CD4-positive, alpha-beta memory T cell (primary cell): ENCODE data around the gene MARCHF10. TPM values are rescaled to one million over a fixed set of nuclear protein-coding genes. Genes with fewer than 3 reads are reported as not detected.

Source experiments
- CTCF ChIA-PET: fragments of 350-600 bp; sonication (Branson Sonifier 250); formaldehyde crosslinking; loops from one replicate; lab custom pipeline; 2021; ENCODE audit warnings: inconsistent platforms; ENCODE audit not compliant: partially characterized antibody; lab: Charles Lee
- POLR2A ChIA-PET: fragments of 350-600 bp; sonication (Branson Sonifier 250); formaldehyde crosslinking; loops from one replicate; lab custom pipeline; 2021; ENCODE audit not compliant: partially characterized antibody; lab: Charles Lee
- DNase-seq, 5 donors: peaks; one replicate each; pipeline versions ENCODE4 v3.0.0 to v3.0.0-alpha.2; 2020 to 2022; ENCODE audit warnings: mixed read lengths in 1 of 5
- H3K27ac ChIP-seq: one replicate; pipeline ENCODE4 v1.7.0; 2013; ENCODE audit warnings: low read depth, low read length
- H3K27me3 ChIP-seq: 2 replicates; pipeline ENCODE4 v1.7.0; 2013; ENCODE audit warnings: mild to moderate bottlenecking, low read length, moderate library complexity; ENCODE audit not compliant: insufficient read depth
- H3K36me3 ChIP-seq: 2 replicates; pipeline ENCODE4 v1.7.0; 2013; ENCODE audit warnings: mild to moderate bottlenecking, low read length, moderate library complexity; ENCODE audit not compliant: insufficient read depth
- H3K4me1 ChIP-seq: 2 replicates; pipeline ENCODE4 v1.7.0; 2013; ENCODE audit warnings: mild to moderate bottlenecking, low read length, moderate library complexity; ENCODE audit not compliant: insufficient read depth
- H3K4me3 ChIP-seq, 2 donors: one replicate each; pipeline ENCODE4 v1.7.0; 2013; ENCODE audit warnings: low read length in 2 of 2, mild to moderate bottlenecking in 1 of 2
- H3K9me3 ChIP-seq, 2 donors: one replicate each; pipeline ENCODE4 v1.7.0; 2013; ENCODE audit warnings: low read length in 2 of 2, control low read depth in 1 of 2; ENCODE audit not compliant: control insufficient read depth in 1 of 2
- H3K27ac Mint-ChIP-seq, 7 donors: one replicate each; pipeline ENCODE4 v1.8.0; 2020 to 2021; ENCODE audit warnings: mixed read lengths in 7 of 7, mild to moderate bottlenecking in 6 of 7, inconsistent platforms in 3 of 7, moderate library complexity in 3 of 7
- H3K27me3 Mint-ChIP-seq, 2 donors: one replicate each; pipeline ENCODE4 v1.8.0; 2020 to 2021; ENCODE audit warnings: mixed read lengths in 2 of 2
- H3K36me3 Mint-ChIP-seq, 2 donors: one replicate each; pipeline ENCODE4 v1.8.0; 2020 to 2021; ENCODE audit warnings: mixed read lengths in 2 of 2, inconsistent platforms in 1 of 2, mild to moderate bottlenecking in 1 of 2
- H3K4me1 Mint-ChIP-seq, 4 donors: one replicate each; pipeline ENCODE4 v1.8.0; 2020 to 2021; ENCODE audit warnings: mixed read lengths in 4 of 4, mild to moderate bottlenecking in 1 of 4
- H3K4me3 Mint-ChIP-seq, 8 donors: one replicate each; pipeline ENCODE4 v1.8.0; 2020 to 2021; ENCODE audit warnings: mixed read lengths in 8 of 8, mild to moderate bottlenecking in 7 of 8, moderate library complexity in 6 of 8, inconsistent platforms in 3 of 8
- H3K9me3 Mint-ChIP-seq, 8 donors: one replicate each; pipeline ENCODE4 v1.8.0; 2020 to 2021; ENCODE audit warnings: mixed read lengths in 8 of 8, mild to moderate bottlenecking in 5 of 8, inconsistent platforms in 3 of 8, moderate library complexity in 1 of 8
- intact Hi-C: fragments of 100-400 bp; cut with micrococcal nuclease; formaldehyde crosslinking; loops from one replicate; pipeline ENCODE4 v1.15.1; 2023
- polyA plus RNA-seq, 2 donors: library from polyadenylated mRNA; unstranded; fragments of 300-500 nt; fragmentation: Illumina TruSeq; gene quantifications; one replicate each; pipeline ENCODE4 v1.2.3, GENCODE V29; 2021
- total RNA-seq, 2 experiments: library from RNA; stranded (reverse); gene quantifications; one replicate each; pipeline ENCODE4 v1.2.3, GENCODE V29; 2021

The MARCHF10 gene
- total and polyA plus RNA-seq, 4 experiments from 2014 or later = 0.15 to 0.89 (median 0.45) TPM

DNA sequence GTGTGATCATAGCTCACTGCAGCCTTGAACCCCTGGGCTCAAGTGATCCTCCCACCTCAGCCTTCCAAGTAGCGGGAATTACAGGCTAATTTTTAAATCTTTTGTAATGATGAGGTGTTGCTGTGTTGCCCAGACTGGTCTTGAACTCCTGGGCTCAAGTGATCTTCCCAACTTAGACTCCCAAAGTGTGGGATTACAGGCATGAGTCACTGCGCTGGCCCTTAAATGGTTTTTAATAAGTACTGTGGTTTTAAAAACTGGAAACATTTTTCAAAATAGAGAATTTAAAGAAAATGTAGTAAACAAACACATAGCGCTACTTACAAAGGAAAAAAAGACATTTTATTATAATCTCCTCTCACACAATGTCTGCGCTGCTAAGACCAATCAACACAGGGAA lies 32.2 kb downstream of the MARCHF10 start:
- no peaks in the 10 kb centered on the region for H3K27me3 ChIP-seq
- H3K27ac ChIP-seq = no peak overlapping the region
- no peaks in the 10 kb centered on the region for H3K36me3 ChIP-seq
- peaks cover 11 to 15% of the 10 kb centered on the region in 2 donors for H3K27me3 Mint-ChIP-seq
- H3K4me3 Mint-ChIP-seq = no peak overlapping the region
- no peaks in the 10 kb centered on the region for H3K9me3 ChIP-seq
- H3K9me3 Mint-ChIP-seq = peaks cover 0 to 4% (median 0%) of the 10 kb centered on the region in 8 donors
- intact Hi-C loops = no loop called here
- POLR2A ChIA-PET = no interaction called here
- CTCF ChIA-PET = no interaction called here
- DNase-seq = no peak
- no peak overlapping the region for H3K27ac Mint-ChIP-seq
- no peaks in the 10 kb centered on the region for H3K36me3 Mint-ChIP-seq
- H3K4me3 ChIP-seq = no peak overlapping the region
- H3K4me1 Mint-ChIP-seq = no peaks in the 10 kb centered on the region
- H3K4me1 ChIP-seq = no peaks in the 10 kb centered on the region

DNA sequence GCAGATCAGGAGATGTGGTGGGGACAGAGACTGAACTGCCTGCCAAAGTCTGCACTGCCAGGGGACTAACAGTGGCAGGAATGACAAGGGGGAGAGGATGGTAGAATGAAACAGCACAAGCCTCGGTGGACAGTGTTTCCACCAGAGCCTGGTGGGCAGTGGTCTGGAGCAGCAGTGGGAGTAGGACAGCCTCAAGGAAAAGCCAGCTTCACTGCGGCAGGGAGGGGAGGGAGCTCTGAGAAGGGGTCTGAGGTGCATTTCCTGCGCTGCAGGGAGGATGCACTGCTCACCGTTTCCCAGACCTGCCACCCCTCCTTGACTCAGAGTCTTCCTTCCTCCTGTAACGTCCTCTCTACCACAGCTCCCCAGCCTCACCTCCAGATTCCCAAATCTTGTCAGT lies 33.8 kb downstream of the MARCHF10 start:
- ChIA-PET CTCF (no interaction called here), POLR2A (no interaction called here)
- Histone ChIP-seq H3K27me3 (no peaks in the 10 kb centered on the region), H3K4me3 (no peak overlapping the region), H3K27ac (no peak overlapping the region), H3K36me3 (no peaks in the 10 kb centered on the region), H3K9me3 (no peaks in the 10 kb centered on the region), H3K4me1 (no peaks in the 10 kb centered on the region)
- peak overlapping the region in 1 of 7 donors; percentile 55 for H3K27ac Mint-ChIP-seq
- intact Hi-C loops = no loop called here
- no peak overlapping the region for H3K4me3 Mint-ChIP-seq
- H3K27me3 Mint-ChIP-seq = peaks cover 14 to 15% of the 10 kb centered on the region in 2 donors
- DNase-seq = no peak
- H3K9me3 Mint-ChIP-seq = peaks cover 0 to 4% (median 0%) of the 10 kb centered on the region in 8 donors
- no peaks in the 10 kb centered on the region for H3K4me1 Mint-ChIP-seq
- no peaks in the 10 kb centered on the region for H3K36me3 Mint-ChIP-seq

DNA sequence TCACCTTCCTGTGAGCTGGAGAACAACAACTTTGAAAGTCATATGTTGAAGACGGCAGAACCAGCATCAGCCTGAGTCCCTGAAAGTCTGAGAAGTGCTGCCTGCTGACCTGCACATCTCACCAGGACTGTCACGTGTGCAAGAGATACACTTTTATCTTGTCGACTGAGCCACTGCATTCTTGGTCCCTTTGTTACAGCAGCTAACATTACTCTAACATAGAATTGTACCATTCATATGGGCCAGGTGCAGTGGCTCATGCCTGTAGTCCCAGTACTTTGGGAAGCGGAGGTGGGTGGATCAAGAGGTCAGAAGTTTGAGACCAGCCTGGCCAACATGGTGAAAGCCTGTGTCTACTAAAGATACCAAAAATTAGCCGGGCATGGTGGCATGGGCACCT lies 40.1 kb downstream of the MARCHF10 start:
- H3K27ac Mint-ChIP-seq = no peak overlapping the region
- intact Hi-C loops = no loop called here
- Histone ChIP-seq H3K27ac (no peak overlapping the region), H3K4me1 (no peaks in the 10 kb centered on the region), H3K27me3 (no peaks in the 10 kb centered on the region), H3K4me3 (no peak overlapping the region), H3K9me3 (no peaks in the 10 kb centered on the region), H3K36me3 (no peaks in the 10 kb centered on the region)
- peaks cover 0 to 4% (median 0%) of the 10 kb centered on the region in 8 donors for H3K9me3 Mint-ChIP-seq
- H3K36me3 Mint-ChIP-seq = no peaks in the 10 kb centered on the region
- no peaks in the 10 kb centered on the region for H3K4me1 Mint-ChIP-seq
- POLR2A ChIA-PET = no interaction called here
- peaks cover 3 to 7% of the 10 kb centered on the region in 2 donors for H3K27me3 Mint-ChIP-seq
- H3K4me3 Mint-ChIP-seq = no peak overlapping the region
- DNase-seq = no peak
- CTCF ChIA-PET = no interaction called here

DNA sequence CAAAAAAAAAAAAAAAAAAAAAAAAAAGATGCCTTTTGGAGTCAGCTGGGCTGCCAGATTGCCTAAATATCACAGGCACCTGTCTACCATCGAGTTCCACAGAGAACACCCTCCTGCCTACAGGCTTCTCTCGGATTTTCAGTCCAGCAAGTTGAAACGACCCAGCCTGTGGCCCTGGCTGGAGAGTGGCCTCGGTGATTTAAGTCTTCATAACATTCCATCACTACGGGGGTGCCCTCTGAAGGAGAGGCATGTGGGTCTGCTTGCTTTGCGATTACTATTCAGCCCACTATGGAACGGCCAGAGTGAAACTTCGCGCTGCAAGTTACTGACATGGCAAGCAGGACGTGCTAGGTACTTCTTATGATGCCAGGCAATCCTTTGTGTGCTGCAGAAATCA lies 42.8 kb downstream of the MARCHF10 start:
- Mint-ChIP-seq H3K4me1 (no peaks in the 10 kb centered on the region), H3K36me3 (no peaks in the 10 kb centered on the region), H3K27me3 (peaks cover 3 to 10% of the 10 kb centered on the region in 2 donors), H3K27ac (no peak overlapping the region), H3K9me3 (no peaks in the 10 kb centered on the region), H3K4me3 (no peak overlapping the region)
- Histone ChIP-seq H3K27me3 (no peaks in the 10 kb centered on the region), H3K36me3 (no peaks in the 10 kb centered on the region), H3K9me3 (no peaks in the 10 kb centered on the region), H3K4me3 (no peak overlapping the region), H3K4me1 (no peaks in the 10 kb centered on the region), H3K27ac (no peak overlapping the region)
- intact Hi-C loops = no loop called here
- POLR2A ChIA-PET = no interaction called here
- CTCF ChIA-PET = interaction anchor here (0.7 kb wide), 1 partner anchor 12 kb away, joined by 4 read pairs; no protein-coding TSS in a partner anchor
- no peak for DNase-seq

DNA sequence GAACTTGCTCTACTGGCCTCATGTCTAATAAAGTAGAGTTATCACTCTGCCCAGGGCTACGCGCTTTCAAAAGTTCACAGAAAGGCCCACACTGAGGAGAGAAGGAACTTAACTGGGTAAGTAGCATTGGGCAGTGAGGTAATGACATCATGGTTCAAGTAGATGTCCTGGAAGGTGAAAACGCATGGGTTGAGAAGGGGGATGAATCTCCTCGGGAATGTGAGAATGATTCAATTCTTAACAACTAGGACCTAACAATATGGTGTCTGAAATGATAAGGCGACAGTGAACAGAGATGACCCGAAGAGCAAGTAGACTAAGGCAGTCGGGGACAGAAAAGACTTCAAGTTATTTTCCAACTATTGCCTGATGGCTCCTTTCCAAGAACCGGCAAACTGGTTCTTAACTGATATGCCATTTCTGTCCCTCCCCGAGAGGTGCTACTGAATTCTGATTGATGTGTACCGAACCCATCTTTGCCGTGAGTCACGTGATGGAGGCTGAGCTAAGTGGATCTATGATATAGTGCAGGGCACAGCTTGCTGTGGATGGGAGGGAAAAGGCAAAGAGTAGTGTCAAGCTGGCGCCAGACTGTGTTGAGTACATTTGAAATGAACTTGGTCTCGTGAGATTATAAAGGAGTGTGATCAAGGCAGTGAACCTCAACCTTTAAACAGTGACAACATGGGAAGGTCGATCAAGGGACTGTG lies 44.1 kb downstream of the MARCHF10 start:
- ChIA-PET POLR2A (no interaction called here), CTCF (no interaction called here)
- Mint-ChIP-seq H3K36me3 (no peaks in the 10 kb centered on the region), H3K27ac (no peak overlapping the region), H3K4me1 (no peaks in the 10 kb centered on the region), H3K27me3 (peaks cover 0 to 10% of the 10 kb centered on the region in 2 donors), H3K4me3 (no peak overlapping the region), H3K9me3 (no peaks in the 10 kb centered on the region)
- no peaks in the 10 kb centered on the region for H3K9me3 ChIP-seq
- intact Hi-C loops = no loop called here
- H3K36me3 ChIP-seq = no peaks in the 10 kb centered on the region
- no peaks in the 10 kb centered on the region for H3K4me1 ChIP-seq
- H3K4me3 ChIP-seq = no peak overlapping the region
- H3K27me3 ChIP-seq = no peaks in the 10 kb centered on the region
- H3K27ac ChIP-seq = no peak overlapping the region
- DNase-seq = no peak

DNA sequence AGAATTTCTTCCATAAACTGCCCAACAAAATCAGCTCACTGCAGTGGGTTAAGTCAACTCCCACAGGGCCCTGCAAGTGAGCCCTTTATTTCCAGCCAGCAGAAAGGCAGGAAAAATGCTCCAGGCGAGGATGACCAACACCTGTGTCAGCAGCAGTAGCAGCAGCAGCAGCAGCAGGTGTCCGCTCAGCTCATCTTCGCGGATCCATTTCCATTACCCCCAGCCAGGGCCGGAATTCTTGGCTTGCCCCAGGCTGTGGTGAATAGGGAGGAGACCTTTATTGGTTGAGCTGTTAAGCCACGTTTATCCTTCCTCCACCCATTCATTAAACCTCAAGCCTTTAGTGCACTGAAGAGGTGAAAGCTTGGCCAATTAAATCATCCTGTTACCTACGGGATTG lies 46.2 kb downstream of the MARCHF10 start:
- Histone ChIP-seq H3K9me3 (no peaks in the 10 kb centered on the region), H3K36me3 (no peaks in the 10 kb centered on the region), H3K4me3 (no peak overlapping the region), H3K4me1 (no peaks in the 10 kb centered on the region), H3K27me3 (no peaks in the 10 kb centered on the region), H3K27ac (no peak overlapping the region)
- H3K9me3 Mint-ChIP-seq = no peaks in the 10 kb centered on the region
- no peak overlapping the region for H3K4me3 Mint-ChIP-seq
- no peak for DNase-seq
- POLR2A ChIA-PET = no interaction called here
- H3K36me3 Mint-ChIP-seq = no peaks in the 10 kb centered on the region
- H3K4me1 Mint-ChIP-seq = no peaks in the 10 kb centered on the region
- intact Hi-C loops = no loop called here
- CTCF ChIA-PET = interaction anchor here (1.3 kb wide), 1 partner anchor 13 kb away, joined by 3 read pairs; no protein-coding TSS in a partner anchor
- no peak overlapping the region for H3K27ac Mint-ChIP-seq
- peaks cover 2 to 10% of the 10 kb centered on the region in 2 donors for H3K27me3 Mint-ChIP-seq

DNA sequence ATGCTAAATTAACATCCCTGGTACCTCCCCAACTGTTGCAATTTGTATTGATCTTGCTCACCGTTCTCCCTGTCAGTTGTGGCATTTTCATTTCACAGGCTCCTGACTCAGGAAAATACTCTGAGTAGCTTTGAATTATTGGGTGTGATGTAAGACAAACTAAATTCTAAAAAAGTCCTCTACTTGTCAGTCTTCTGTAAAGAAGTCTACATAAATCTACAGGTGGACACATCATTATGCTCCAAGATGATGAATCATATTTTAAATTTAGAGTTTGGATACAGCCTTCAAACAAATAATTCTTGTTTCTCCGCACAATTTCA lies 47.2 kb downstream of the MARCHF10 start:
- H3K27ac ChIP-seq = no peak overlapping the region
- Mint-ChIP-seq H3K27ac (no peak overlapping the region), H3K27me3 (peaks cover 2 to 10% of the 10 kb centered on the region in 2 donors), H3K4me3 (no peak overlapping the region), H3K4me1 (no peaks in the 10 kb centered on the region), H3K9me3 (no peaks in the 10 kb centered on the region), H3K36me3 (no peaks in the 10 kb centered on the region)
- no peak for DNase-seq
- H3K4me3 ChIP-seq = no peak overlapping the region
- intact Hi-C loops = no loop called here
- POLR2A ChIA-PET = no interaction called here
- CTCF ChIA-PET = no interaction called here
- no peaks in the 10 kb centered on the region for H3K4me1 ChIP-seq
- H3K9me3 ChIP-seq = no peaks in the 10 kb centered on the region
- no peaks in the 10 kb centered on the region for H3K27me3 ChIP-seq
- no peaks in the 10 kb centered on the region for H3K36me3 ChIP-seq
